Endothelial cell of umbilical vein (primary cell): Measurements from ENCODE around the gene ALDH2. TPM values are rescaled to one million over a fixed set of nuclear protein-coding genes. Genes with fewer than 3 reads are reported as not detected.
"Not testable (repeated sequence)": the region's sequence is repeated elsewhere in the genome, so short reads cannot be mapped to it uniquely, and the experiment has no call there.

ENCODE experiments used
- BruUV-seq: library from RNA; stranded (reverse); fragments of 400-500 nt; replicated peaks from 2 replicates; lab custom pipeline; 2021; lab: Mats Ljungman, UMichigan
- CTCF ChIA-PET: fragments of 300-600, 350-600 bp; sonication (Branson Sonifier 250); formaldehyde crosslinking; loops from one replicate; lab custom pipeline; 2021; ENCODE audit warnings: antibody characterized with exemption, inconsistent platforms; lab: Charles Lee
- POLR2A ChIA-PET: fragments of 300-600, 350-600 bp; sonication (Branson Sonifier 250); formaldehyde crosslinking; loops from one replicate; lab custom pipeline; 2021; ENCODE audit warnings: antibody characterized with exemption, inconsistent platforms; lab: Charles Lee
- DNase-seq: peaks from one replicate; pipeline ENCODE4 v3.0.0-alpha.2; 2011; ENCODE audit warnings: low read depth, low spot score
- FAIRE-seq: peaks from 2 replicates; lab custom pipeline; 2011; peaks lifted over from hg19 to GRCh38; lab: Jason Lieb, UNC
- H2AFZ ChIP-seq: 2 replicates; pipeline ENCODE4 v1.6.0; 2012; ENCODE audit warnings: low read depth, low read length, control low read depth, inconsistent platforms
- H3K27ac ChIP-seq: 2 replicates; pipeline ENCODE4 v1.5.1; 2011; ENCODE audit warnings: low read depth, mild to moderate bottlenecking, control low read depth, low read length, moderate library complexity; ENCODE audit not compliant: insufficient read depth
- H3K27me3 ChIP-seq, 2 experiments: 2 replicates each; pipeline versions ENCODE4 v1.6.0 to v1.6.1; 2011; ENCODE audit warnings: low read length in 2 of 2, mixed read lengths in 1 of 2; ENCODE audit not compliant: control insufficient read depth in 2 of 2, insufficient read depth in 2 of 2
- H3K36me3 ChIP-seq, 2 experiments: 2 replicates in 1 of 2; 3 replicates in 1 of 2; pipeline ENCODE4 v1.5.1; 2011; ENCODE audit warnings: low read length in 2 of 2, mild to moderate bottlenecking in 1 of 2, moderate library complexity in 1 of 2; ENCODE audit not compliant: control insufficient read depth in 2 of 2, insufficient read depth in 2 of 2; ENCODE audit errors: extremely low read depth in 1 of 2
- H3K4me1 ChIP-seq: 3 replicates; pipeline ENCODE4 v1.5.1; 2011; ENCODE audit warnings: mild to moderate bottlenecking, low read length; ENCODE audit not compliant: control insufficient read depth, insufficient read depth; ENCODE audit errors: extremely low read depth
- H3K4me2 ChIP-seq: 2 replicates; pipeline ENCODE4 v1.6.1; 2011; ENCODE audit warnings: low read length, control low read depth, mixed read lengths; ENCODE audit not compliant: insufficient read depth
- H3K4me3 ChIP-seq, 3 experiments: fragments of 200-600 bp in 1 of 3; sonication (generic), shearing (Covaris generic) in 1 of 3; replicated peaks in 1 of 3; 2 replicates each; pipeline ENCODE4 v1.5.1; 2011 to 2016; ENCODE audit warnings: control low read depth in 3 of 3, low read length in 3 of 3, mild to moderate bottlenecking in 2 of 3, inconsistent platforms in 1 of 3, low read depth in 1 of 3, moderate library complexity in 1 of 3; ENCODE audit not compliant: insufficient read depth in 1 of 3
- H3K79me2 ChIP-seq: 2 replicates; pipeline ENCODE4 v1.6.0; 2012; ENCODE audit warnings: low read length, inconsistent platforms; ENCODE audit not compliant: control insufficient read depth, insufficient read depth
- H3K9ac ChIP-seq: replicated peaks from 2 replicates; pipeline ENCODE3; 2011; ENCODE audit warnings: low read length, control low read depth; ENCODE audit not compliant: insufficient read depth; ENCODE audit errors: extremely low read depth
- H3K9me1 ChIP-seq: replicated peaks from 3 replicates; pipeline ENCODE4 v1.6.0; 2011; ENCODE audit warnings: mild to moderate bottlenecking, low read length; ENCODE audit not compliant: control insufficient read depth, insufficient read depth; ENCODE audit errors: extremely low read depth
- H3K9me3 ChIP-seq: replicated peaks from 2 replicates; pipeline ENCODE4 v1.5.1; 2012; ENCODE audit warnings: low read length, inconsistent platforms; ENCODE audit not compliant: control insufficient read depth, insufficient read depth
- H4K20me1 ChIP-seq: replicated peaks from 2 replicates; pipeline ENCODE3; 2011; ENCODE audit warnings: mild to moderate bottlenecking, low read length; ENCODE audit not compliant: control insufficient read depth, insufficient read depth; ENCODE audit errors: extremely low read depth
- FOS ChIP-seq: IDR thresholded peaks from 2 replicates; pipeline ENCODE4 v1.6.1; 2011; ENCODE audit warnings: mild to moderate bottlenecking, low read length, moderate library complexity, borderline replicate concordance; ENCODE audit not compliant: insufficient read depth
- GATA2 ChIP-seq: IDR thresholded peaks from 2 replicates; pipeline ENCODE4 v1.7.0; 2011; ENCODE audit warnings: low read depth, mild to moderate bottlenecking, moderate library complexity, mixed read lengths, low read length; ENCODE audit not compliant: insufficient read length, insufficient read depth
- JUN ChIP-seq: IDR thresholded peaks from 2 replicates; pipeline ENCODE4 v1.6.1; 2011; ENCODE audit warnings: borderline replicate concordance, low read depth; ENCODE audit not compliant: insufficient read length, insufficient read depth
- MAX ChIP-seq: IDR thresholded peaks from 2 replicates; pipeline ENCODE4 v1.6.1; 2011; ENCODE audit not compliant: insufficient read depth, insufficient read length
- MYC ChIP-seq: IDR thresholded peaks from one replicate; pipeline ENCODE4 v1.6.1; 2011; ENCODE audit warnings: mild to moderate bottlenecking, low read depth, low read length
- POLR2AphosphoS5 ChIP-seq: IDR thresholded peaks from 2 replicates; pipeline ENCODE4 v1.6.1; 2012; ENCODE audit warnings: low read depth, mild to moderate bottlenecking, control low read depth, low read length, moderate library complexity; ENCODE audit not compliant: insufficient read depth
- dilution Hi-C: fragments of 300-500 bp; cut with MboI; formaldehyde crosslinking; loops from one replicate; pipeline ENCODE4 v1.15.0; 2019; ENCODE audit warnings: low sequenced_read_pairs; ENCODE audit not compliant: extremely low pct_ligation_motif_present
- intact Hi-C: fragments of 100-400 bp; cut with micrococcal nuclease; formaldehyde crosslinking; loops from one replicate; pipeline ENCODE4 v1.10.0; 2022
- polyA plus RNA-seq, 4 experiments: library from polyadenylated mRNA; depleted of rRNA in 3 of 4; stranded (reverse) in 3 of 4; unstranded in 1 of 4; fragments of >200 nt; gene quantifications; 2 replicates each; pipeline versions ENCODE4 v1.2.1 to v1.2.3, GENCODE V29; 2011 to 2012; ENCODE audit warnings: missing spikeins in 1 of 4
- total RNA-seq: library from RNA; stranded (reverse); gene quantifications from 2 replicates; pipeline ENCODE4 v1.2.3, GENCODE V29; 2021

Gene ALDH2
- total and polyA plus RNA-seq, 2 donors (not counting 3 experiments of a cell fraction or from before 2014, with no cell fraction given): 69.5 to 86.5 TPM

- DNase-seq (no peak), FAIRE-seq (peak; percentile 62)
- no peaks in the 10 kb centered on the region for H3K79me2 ChIP-seq
- no peaks in the 10 kb centered on the region for H4K20me1 ChIP-seq
- H3K9me1 ChIP-seq: no peaks in the 10 kb centered on the region
- no peaks in the 10 kb centered on the region for H3K9me3 ChIP-seq
- no peaks in the 10 kb centered on the region for H3K36me3 ChIP-seq
- H2AFZ ChIP-seq: no peak overlapping the region
- dilution Hi-C loops (loop anchor here (25.0 kb wide), 1 partner anchor 132 kb away; the partner anchor contains the start of genes ACAD10 and BRAP), intact Hi-C loops (no loop called here)
- TF ChIP-seq MYC: no peak
- TF ChIP-seq MAX: no peak
- TF ChIP-seq JUN: no peak
- no peak for TF ChIP-seq FOS
- no peak for TF ChIP-seq POLR2AphosphoS5
- TF ChIP-seq GATA2: no peak
- POLR2A ChIA-PET: interaction anchor here (0.5 kb wide), 1 partner anchor 668 kb away, joined by 4 read pairs; no protein-coding TSS in a partner anchor
- no peak overlapping the region for H3K9ac ChIP-seq
- no peak overlapping the region for H3K27ac ChIP-seq
- no TSS peak for BruUV-seq
- CTCF ChIA-PET: interaction anchor here (0.9 to 1.0 kb wide), 3 partner anchors 52 to 568 kb away, joined by 3 to 5 read pairs (median 4); partner anchors contain the start of gene ALDH2
- no peak overlapping the region for H3K4me2 ChIP-seq
- no peaks in the 10 kb centered on the region for H3K4me1 ChIP-seq
- peaks cover 16 to 29% of the 10 kb centered on the region in 2 experiments for H3K27me3 ChIP-seq
- no peak overlapping the region for H3K4me3 ChIP-seq
Observed at GRCh38 chr12:111819191-111820158, 52.7 kb downstream of the ALDH2 start.

- H3K4me1 ChIP-seq, H3K9me3 ChIP-seq, DNase-seq, H3K9me1 ChIP-seq, H2AFZ ChIP-seq, H3K4me2 ChIP-seq, FAIRE-seq, H3K79me2 ChIP-seq, H3K27ac ChIP-seq, H3K4me3 ChIP-seq, intact Hi-C loops, POLR2A ChIA-PET, H4K20me1 ChIP-seq, CTCF ChIA-PET, H3K36me3 ChIP-seq, BruUV-seq, H3K9ac ChIP-seq: not testable (repeated sequence)
- dilution Hi-C loops: loop anchor here (25.0 kb wide), 1 partner anchor 134 kb away; the partner anchor contains the start of genes ACAD10 and BRAP
- peaks cover 17 to 29% of the 10 kb centered on the region in 2 experiments for H3K27me3 ChIP-seq
Observed at GRCh38 chr12:111820828-111821227, 54.1 kb downstream of the ALDH2 start.
